Stimulated activated CD4-positive, alpha-beta T cell treated with anti-CD3 and anti-CD28 coated beads, Interleukin-4, amount 100 ng/mL, for 1 hour (primary cell): ENCODE data around the gene OR1L8.
"Not testable (repeated sequence)": the region's sequence is repeated elsewhere in the genome, so short reads cannot be mapped to it uniquely, and the experiment has no call there.

Experiments
- DNase-seq: peaks from one replicate; pipeline ENCODE4 v3.0.0-alpha.2; 2020

Gene OR1L8, protein sequence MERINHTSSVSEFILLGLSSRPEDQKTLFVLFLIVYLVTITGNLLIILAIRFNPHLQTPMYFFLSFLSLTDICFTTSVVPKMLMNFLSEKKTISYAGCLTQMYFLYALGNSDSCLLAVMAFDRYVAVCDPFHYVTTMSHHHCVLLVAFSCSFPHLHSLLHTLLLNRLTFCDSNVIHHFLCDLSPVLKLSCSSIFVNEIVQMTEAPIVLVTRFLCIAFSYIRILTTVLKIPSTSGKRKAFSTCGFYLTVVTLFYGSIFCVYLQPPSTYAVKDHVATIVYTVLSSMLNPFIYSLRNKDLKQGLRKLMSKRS

DNA sequence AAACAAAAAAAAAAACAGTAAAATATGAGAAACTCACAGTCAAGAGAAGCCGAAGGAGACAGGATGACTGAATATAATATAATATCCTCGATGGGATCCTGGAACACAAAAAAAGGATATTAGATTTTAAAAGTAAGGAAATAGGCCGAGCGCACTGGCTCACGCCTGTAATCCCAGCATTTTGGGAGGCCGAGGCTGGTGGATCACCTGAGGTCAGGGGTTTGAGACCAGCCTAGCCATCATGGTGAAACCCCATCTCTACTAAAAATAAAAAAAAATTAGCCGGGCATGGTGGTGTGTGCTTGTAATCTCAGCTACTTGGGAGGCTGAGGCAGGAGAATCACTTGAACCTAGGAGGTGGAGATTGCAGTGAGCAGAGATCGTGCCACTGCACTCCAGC, at the start of gene OR1L8:
TSS of gene OR1L8 (minus strand) at position 101 of the 400 bp plus-strand sequence. CDS start 14,907 bp downstream, outside the sequence.
- DNase-seq: not testable (repeated sequence)

- DNase-seq: no peak
Measured at GRCh38 chr9:122619996-122620395, 36.8 kb upstream of the OR1L8 start.

DNA sequence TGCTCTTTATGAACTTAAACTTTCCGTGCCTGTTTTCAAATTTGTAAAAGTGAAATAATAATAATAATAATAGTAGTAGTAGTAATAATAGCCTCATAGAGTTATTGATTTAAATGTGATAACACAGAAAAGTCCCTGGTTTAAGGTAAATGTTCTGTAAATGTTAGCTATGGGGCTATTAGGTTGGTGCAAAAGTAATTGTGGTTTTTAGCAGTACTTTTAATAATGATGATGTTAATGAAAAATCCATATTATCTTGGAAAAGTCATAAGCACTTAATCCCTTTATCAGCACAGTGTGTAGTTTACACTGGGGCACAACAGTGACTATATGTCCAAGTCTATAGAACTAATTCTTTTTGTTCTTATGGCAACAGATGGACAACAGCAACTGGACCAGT, 31.2 kb upstream of the OR1L8 start, which contains the start of gene OR1Q1:
TSS of gene OR1Q1 (plus strand) at position 377 of the 400 bp plus-strand sequence. CDS start at position 377, 0 bp downstream.
- no peak for DNase-seq

DNA sequence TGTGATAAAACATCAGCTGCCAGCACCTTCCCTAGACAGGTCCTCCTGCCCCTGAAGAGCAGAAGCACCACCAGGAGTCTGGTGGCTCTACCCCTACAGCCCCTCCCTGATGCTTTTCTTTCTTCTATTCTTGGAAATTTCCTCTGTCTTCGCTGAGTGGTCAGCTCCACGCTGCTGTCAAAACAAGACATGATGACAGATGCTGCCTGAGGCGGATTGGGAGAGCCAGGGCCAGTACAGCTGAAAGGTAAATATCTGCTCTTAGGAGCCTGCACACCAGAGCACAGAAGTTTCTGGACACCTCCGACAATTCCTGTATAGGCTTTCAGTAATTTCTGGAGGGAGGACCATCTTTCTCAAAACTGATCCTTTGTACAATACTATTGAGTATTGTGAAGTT, 26.6 kb upstream of the OR1L8 start:
- no peak for DNase-seq

GRCh38 chr9:122606587-122606986, 23.4 kb upstream of the OR1L8 start:
- DNase-seq: no peak

- DNase-seq: no peak
Measured at GRCh38 chr9:122605691-122606090, 22.5 kb upstream of the OR1L8 start.

DNA sequence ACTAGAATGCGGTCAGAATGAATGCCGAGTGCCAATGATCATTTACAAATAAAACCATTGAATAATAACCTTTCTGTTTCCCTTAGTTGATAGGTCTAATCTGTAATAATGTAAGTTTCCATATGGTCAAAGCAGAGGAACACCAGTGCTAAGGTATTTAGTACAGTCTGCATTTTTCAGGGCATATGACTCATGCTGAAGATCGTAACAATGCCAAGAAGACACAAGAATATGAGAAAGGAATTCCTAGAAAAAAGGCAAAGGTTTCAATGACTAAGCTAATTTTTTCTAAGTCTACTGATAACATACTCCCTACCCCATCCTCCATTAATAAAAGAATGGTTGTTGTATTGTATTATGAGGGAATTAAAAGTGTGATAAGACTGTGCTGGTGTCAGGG, 2.8 kb downstream of the OR1L8 start:
- no peak for DNase-seq

DNA sequence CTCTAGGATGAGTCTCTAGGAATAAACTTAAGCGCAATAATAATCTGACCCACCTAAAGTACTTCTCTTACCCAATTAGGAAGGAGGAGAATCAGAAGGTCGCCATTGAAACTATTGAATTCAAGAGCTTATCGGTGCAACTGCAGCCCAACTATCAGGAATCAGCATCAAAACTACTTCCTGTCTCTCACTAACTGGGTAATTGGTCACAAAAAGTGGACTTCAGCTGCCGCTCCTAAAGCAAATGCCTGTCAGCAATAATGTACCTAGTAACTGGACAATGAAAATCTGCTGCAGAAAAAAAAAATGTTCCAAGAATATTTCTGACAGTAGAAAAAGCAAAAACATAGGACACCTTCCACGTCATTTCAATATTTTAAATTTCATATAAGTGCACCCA, 3.3 kb downstream of the OR1L8 start:
- DNase-seq: no peak

- DNase-seq: no peak
Measured at GRCh38 chr9:122572456-122572855, 10.7 kb downstream of the OR1L8 start.

- DNase-seq: no peak
Measured at GRCh38 chr9:122567901-122568300, 15.3 kb downstream of the OR1L8 start.

GRCh38 chr9:122562134-122562760, 20.9 kb downstream of the OR1L8 start:
- DNase-seq: no peak

GRCh38 chr9:122561446-122561845, 21.7 kb downstream of the OR1L8 start:
- no peak for DNase-seq

DNA sequence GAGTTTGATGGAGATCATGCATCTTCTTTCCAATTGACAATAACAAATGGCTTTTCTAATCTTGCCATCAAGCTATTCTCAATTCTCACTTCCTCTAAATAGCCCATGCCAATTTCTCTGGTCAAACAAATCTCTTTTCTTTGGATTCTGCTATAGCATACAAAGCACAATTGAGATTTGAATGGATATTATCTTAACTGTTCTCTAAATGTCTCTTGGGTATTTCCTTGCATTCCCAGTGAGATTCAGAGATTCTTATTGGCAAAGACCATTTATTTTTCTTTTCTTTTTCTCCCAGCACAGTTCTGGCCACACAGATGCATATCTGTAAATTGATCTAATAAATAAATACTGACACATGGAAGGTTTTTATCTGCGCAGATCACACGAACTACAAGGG, 30.4 kb downstream of the OR1L8 start, which contains the start of gene OR1N2:
TSS of gene OR1N2 (plus strand) at position 301 of the 400 bp plus-strand sequence. CDS start 100 bp downstream, outside the sequence.
- no peak for DNase-seq

DNA sequence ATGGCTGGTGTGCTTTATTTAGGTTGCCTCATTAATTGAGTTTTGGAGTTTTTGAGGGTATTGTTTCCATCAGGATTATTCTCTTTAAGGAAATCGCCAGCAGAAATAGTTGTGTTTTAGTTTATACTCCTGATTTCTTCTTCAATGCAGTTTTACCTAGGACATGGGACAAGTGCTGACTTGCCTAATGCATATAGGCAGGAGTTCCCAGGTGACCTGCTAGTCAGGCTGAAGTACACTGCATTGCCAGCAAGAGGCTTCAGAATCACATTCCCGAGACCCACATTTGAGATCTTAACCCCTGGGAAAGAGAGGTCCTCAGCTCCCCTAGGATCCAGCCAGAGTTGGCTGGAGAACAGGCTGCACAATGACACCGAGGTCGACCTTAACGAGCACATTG, 31.8 kb downstream of the OR1L8 start:
- DNase-seq: no peak

DNA sequence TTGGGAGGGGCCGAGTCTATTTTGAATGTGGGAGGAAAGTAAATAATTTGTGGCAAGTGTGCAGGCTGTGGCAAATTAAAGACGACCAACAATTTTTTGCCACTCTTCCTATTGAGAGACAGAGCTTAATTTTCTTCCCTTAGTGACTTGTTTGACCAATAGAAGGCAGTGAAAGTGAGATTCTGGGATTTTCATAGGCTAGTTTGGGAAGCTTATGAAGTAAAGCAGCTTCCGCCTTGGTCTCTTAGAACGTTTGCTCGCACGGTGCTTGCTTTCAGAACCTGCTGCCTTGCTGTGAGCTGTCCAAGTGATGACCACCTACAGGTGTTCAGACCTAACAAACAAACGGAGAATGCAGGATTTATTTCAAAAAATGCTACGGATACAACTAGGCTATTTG, 37.0 kb downstream of the OR1L8 start:
- DNase-seq: no peak

- no peak for DNase-seq
Measured at GRCh38 chr9:122538757-122539156, 44.4 kb downstream of the OR1L8 start.

GRCh38 chr9:122537066-122537465, 46.1 kb downstream of the OR1L8 start:
- DNase-seq: not testable (repeated sequence)

- DNase-seq: no peak
Measured at GRCh38 chr9:122536134-122536533, 47.0 kb downstream of the OR1L8 start.

DNA sequence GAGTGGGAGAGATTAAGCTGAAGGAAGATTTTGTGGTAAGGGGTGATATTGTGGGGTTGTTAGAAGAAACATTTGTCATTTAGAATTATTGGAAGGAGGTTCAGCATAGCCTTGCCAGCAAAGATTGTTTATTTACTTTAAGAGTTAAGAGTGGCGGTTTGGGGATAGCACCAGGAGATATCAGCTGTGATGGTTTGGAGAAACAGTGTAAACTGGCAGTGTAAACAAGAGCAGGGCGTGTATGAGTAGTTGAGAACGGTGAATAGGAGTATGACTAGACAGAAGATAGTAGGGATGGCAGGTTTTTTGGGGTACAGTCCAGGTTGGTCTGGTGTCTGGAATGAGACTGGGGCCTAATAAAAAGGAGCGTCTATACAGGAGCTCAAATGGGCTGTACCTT, 52.0 kb downstream of the OR1L8 start:
- not testable (repeated sequence) for DNase-seq

GRCh38 chr9:122527193-122527592, 56.0 kb downstream of the OR1L8 start, which contains the start of gene OR1N1:
Gene OR1N1 (minus strand): TSS chr9:122527293. CDS start chr9:122527293, 0 bp downstream.
- no peak for DNase-seq

- no peak for DNase-seq
Measured at GRCh38 chr9:122526602-122527001, 56.6 kb downstream of the OR1L8 start.

DNA sequence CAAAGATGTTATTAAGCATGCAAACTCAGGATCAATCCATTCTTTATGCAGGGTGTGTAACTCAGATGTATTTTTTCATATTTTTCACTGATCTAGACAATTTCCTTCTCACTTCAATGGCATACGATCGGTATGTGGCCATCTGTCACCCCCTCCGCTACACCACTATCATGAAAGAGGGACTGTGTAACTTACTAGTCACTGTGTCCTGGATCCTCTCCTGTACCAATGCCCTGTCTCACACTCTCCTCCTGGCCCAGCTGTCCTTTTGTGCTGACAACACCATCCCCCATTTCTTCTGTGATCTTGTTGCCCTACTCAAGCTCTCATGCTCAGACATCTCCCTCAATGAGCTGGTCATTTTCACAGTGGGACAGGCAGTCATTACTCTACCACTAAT, 63.8 kb downstream of the OR1L8 start:
- no peak for DNase-seq

DNA sequence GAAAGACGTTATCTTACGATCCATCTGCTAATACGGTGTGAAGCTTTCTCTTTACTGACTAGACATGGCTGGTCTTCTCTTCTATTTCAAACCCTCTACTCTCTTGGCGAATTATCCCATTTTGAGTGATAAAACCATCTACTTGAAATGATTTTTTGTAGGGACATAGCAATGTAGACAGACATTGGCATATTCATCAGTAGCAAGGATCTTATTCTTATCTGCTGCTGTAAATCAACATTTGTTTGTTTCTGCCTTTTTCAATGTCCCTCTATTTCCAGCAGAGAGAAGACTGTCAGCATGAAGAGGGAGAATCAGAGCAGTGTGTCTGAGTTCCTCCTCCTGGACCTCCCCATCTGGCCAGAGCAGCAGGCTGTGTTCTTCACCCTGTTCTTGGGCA, 64.3 kb downstream of the OR1L8 start, which contains the start of gene OR1J4:
TSS of gene OR1J4 (plus strand) at position 301 of the 400 bp plus-strand sequence. CDS start at position 301, 0 bp downstream.
- no peak for DNase-seq

DNA sequence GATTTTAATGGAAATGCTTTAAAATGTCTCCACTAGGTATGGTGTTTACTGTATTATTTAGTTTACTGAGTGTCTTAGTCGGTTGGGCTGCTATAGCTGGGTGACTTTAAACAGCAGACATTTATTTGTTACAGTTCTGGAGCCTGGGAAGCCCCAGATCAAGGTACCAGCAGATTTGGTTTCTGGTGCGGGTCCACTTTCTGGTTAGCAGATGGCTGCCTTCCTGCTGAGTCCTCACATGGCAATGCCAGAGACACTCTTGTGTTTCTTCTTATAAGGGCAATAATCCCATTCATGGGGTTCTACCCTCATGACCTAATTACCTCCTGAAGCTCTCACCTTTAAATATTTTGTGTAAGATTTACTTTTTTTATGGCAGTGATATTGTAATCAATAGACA, 65.0 kb downstream of the OR1L8 start:
- DNase-seq: no peak
